Pons (tissue), 1 donor: ENCODE results near the gene HPCAL1.
"Not testable (repeated sequence)": the region's sequence is repeated elsewhere in the genome, so short reads cannot be mapped to it uniquely, and the experiment has no call there.

Source experiments
- DNase-seq: peaks from one replicate; pipeline ENCODE4 v3.0.0-alpha.2; 2016; ENCODE audit warnings: low spot score

Gene HPCAL1

DNA sequence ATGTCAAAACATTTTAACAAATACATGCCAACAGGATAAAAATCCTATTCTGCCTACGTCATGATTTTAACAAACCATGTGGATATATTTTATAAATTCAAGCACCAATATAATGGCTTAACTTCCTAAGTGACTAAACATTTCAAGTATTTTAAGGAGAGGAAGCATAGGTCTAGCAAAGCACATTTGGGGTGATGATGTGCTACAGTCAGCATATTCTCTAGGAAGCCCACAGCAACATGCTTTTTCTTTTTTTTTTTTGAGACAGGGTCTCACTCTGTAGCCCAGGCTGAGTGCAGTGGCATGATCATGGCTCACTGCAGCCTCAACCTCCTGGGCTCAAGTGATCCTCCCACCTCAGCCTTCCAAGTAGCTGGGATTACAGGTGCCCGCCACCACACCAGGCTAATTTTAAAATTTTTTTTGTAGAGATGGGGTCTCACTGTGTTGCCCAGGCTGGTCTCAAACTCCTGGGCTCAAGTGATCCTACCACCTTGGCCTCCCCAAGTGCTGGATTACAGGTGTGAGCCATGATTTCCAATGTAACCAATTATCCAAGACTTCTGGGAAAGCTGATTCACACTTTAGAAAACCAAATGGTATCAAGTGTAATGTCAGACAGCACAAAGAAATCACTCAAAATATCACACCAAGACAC is 139.9 kb downstream of the HPCAL1 start:
- DNase-seq: not testable (repeated sequence)

GRCh38 chr2:10444463-10444862 is 141.8 kb downstream of the HPCAL1 start:
- DNase-seq: no peak

DNA sequence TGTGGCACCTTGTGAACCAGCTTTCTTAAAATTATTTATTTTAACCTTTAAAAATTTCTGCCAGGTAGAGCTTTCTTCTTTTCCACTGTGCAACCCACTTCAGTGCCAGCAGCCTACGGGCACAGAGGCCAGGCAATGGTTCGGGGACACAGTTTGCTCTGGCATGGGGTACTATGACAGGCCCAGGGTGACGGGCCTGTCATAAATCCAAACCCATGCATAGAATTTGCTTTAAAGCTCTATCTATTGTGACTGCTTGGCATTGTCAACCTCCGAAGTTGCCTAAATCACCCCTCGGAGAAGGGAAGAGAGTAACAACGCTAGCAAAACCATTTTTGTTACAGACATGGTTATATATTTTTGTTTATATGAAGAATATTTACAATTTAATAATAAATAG is 143.9 kb downstream of the HPCAL1 start:
- no peak for DNase-seq

DNA sequence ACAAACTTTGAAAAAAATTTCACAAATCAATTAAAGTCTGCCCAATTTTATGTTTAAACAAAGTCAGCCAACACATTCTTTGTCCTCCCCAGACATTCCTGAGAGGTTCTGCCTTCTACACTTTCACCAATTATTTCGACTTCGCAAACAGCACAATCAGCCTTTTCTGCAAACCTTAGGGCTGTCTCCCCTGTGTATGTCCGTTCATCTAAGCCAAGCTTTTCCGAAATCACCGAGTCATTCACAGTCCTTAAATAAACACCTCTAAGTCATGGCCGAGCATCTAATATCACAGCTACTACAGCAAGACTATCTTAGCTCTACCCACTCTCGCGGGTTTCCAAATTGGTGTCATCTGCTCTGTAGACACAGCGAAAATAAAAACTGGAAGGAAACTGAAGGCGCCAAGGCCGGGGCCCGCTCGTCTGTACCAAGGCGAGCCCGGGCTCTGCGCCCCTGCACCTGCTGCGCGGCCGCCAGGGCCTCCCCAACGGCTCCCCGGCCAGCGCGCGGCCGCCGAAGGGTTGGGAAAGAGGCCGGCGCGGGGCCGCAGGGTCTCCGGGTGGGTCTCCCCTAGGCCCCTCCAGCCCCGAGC is 144.7 kb downstream of the HPCAL1 start:
- peak; percentile 65 for DNase-seq

DNA sequence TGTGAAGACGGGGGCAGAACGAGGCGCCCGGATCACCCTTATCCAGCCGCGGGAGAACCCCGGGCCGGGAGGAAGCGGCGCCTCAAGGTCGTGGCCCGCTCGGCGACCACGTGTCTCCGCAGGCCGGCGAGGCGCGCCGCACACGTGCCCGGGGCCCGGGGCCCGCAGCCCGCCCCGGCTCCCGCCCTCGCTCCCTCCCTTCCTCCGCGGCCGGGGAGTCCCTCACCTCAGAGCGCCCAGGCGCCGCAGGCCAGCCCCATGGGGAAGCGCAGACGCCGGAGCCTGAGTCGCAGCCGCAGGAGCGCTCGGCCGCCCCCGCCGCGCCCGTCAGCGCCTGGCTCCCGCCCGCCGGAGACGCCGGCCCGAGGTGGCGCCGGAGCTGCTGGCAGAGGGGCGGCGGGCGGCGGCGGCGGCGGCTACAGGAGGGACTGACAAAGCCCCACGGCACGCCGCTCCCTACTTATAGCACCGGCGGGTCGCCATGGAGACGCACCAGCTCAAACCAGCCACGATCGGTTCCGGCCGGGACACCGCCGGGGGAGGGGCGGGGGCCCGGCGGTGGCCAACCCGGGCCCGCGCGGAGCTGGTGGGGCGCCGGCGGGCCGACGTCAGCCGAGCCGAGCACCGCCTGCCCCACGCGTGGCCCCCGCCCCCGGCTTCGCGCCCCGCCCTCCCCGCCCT is 145.3 kb downstream of the HPCAL1 start, which contains the start of gene ODC1:
Gene ODC1 (minus strand): TSS at position 433 of the 681 bp plus-strand sequence. CDS start 3,295 bp downstream, outside the sequence.
- peak; percentile 34 for DNase-seq

- peak; percentile 79 for DNase-seq
Observed at GRCh38 chr2:10448576-10449485, 146.1 kb downstream of the HPCAL1 start.

DNA sequence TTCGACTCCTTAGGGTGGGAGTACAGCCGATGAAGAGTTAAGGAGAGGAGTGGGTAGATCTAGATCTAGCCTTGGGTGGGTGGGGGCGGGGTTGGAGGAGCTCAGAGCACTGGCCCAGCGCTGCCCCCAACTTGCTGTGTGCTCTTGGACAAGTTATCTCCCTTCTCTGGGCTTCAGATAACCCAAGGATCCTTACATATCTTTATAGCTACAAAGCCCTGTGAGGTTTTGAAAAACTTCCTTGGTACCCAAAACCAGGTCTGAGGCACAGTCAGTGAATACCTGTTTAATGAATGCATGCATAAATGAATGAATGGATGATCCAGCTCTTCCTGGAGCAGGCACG is 146.8 kb downstream of the HPCAL1 start:
- DNase-seq: no peak

- no peak for DNase-seq
Observed at GRCh38 chr2:10449838-10450691, 147.4 kb downstream of the HPCAL1 start.

- no peak for DNase-seq
Observed at GRCh38 chr2:10451819-10452218, 149.1 kb downstream of the HPCAL1 start.

DNA sequence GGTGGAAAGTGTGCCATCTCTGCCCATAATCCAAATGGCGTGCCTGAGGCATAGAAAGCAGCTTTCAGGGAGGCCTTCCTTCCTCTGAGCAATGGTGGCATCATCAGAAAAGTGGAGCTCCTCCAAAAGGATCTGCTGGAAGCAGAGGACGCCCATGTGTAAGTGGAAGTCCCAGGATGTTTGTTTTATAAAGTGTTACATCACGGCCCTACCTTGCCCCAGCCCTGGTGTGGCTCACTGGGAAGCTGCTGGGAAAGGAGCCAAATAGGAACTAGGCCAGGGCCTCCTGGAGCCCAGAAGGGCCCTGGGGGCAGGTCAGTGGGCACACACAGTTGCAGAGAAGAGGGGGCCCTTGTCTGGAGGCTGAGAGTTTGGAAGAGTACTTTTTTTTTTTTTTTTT is 149.6 kb downstream of the HPCAL1 start:
- no peak for DNase-seq

- DNase-seq: no peak
Observed at GRCh38 chr2:10452956-10453904, 150.5 kb downstream of the HPCAL1 start.

- DNase-seq: no peak
Observed at GRCh38 chr2:10453905-10454298, 151.2 kb downstream of the HPCAL1 start.

DNA sequence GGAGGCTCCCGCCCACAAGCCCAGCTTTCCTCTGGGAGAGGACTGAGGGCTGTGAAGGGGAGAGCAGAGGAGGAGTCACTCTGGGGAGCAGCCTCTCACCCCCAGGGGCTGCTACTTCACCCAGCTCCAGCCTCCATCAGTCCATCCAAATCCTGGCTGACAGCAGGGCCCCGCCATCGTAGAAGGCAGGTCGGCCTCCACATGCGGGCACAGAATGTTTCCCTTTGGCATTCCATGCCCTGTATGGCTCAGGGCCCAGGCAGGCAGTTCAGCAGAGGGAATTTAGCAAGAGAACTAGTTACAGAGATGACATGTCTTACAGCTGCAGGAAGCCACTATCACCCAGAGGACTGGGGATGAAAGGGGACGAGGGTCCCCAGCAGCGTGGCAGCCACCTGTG is 151.8 kb downstream of the HPCAL1 start:
- DNase-seq: no peak

DNA sequence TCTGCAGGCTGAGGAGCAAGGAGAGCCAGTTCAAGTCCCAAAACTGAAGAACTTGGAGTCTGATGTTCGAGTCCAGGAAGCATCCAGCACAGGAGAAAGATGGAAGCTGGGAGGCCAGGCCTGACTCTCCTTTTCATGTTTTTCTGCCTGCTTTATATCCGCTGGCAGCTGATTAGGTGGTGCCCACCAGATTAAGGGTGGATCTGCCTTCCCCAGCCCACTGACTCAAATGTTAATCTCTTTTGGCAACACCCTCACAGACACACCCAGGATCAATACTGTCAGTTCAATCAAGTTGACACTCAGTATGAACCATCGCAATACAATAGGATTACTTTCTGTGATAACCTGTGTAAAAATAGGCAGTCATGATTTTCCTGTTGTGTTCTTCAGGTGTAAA is 154.5 kb downstream of the HPCAL1 start:
- not testable (repeated sequence) for DNase-seq

- DNase-seq: no peak
Observed at GRCh38 chr2:10457846-10458598, 155.3 kb downstream of the HPCAL1 start.

GRCh38 chr2:10460366-10460796 is 157.7 kb downstream of the HPCAL1 start:
- no peak for DNase-seq

- DNase-seq: no peak
Observed at GRCh38 chr2:10462178-10463083, 159.7 kb downstream of the HPCAL1 start.

DNA sequence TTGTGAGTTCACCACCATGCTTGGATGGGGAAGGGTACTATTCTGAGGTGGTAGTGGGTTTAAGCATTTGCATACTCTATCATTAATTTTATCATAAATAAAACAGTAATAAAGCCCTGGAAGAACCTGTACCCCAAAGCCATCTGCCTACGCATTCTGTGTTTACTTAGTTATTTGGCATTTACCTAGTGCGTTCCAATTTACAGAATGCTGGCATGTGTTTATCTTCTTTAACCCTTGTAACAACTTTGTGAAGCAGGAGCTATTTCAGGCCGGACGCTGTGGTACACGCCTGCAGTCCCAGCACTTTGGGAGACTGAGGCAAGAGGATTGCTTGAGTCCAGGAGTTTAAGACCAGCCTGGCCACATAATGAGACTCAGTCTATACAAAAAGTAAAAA is 163.2 kb downstream of the HPCAL1 start:
- DNase-seq: no peak
